Endothelial cell of umbilical vein (primary cell): ENCODE results near the gene PMFBP1. TPM values are rescaled to one million over a fixed set of nuclear protein-coding genes. Genes with fewer than 3 reads are reported as not detected.

Source experiments
- BruUV-seq: library from RNA; stranded (reverse); fragments of 400-500 nt; replicated peaks from 2 replicates; lab custom pipeline; 2021; lab: Mats Ljungman, UMichigan
- CTCF ChIA-PET: fragments of 300-600, 350-600 bp; sonication (Branson Sonifier 250); formaldehyde crosslinking; loops from one replicate; lab custom pipeline; 2021; ENCODE audit warnings: antibody characterized with exemption, inconsistent platforms; lab: Charles Lee
- POLR2A ChIA-PET: fragments of 300-600, 350-600 bp; sonication (Branson Sonifier 250); formaldehyde crosslinking; loops from one replicate; lab custom pipeline; 2021; ENCODE audit warnings: antibody characterized with exemption, inconsistent platforms; lab: Charles Lee
- DNase-seq: peaks from one replicate; pipeline ENCODE4 v3.0.0-alpha.2; 2011; ENCODE audit warnings: low read depth, low spot score
- FAIRE-seq: peaks from 2 replicates; lab custom pipeline; 2011; peaks lifted over from hg19 to GRCh38; lab: Jason Lieb, UNC
- H2AFZ ChIP-seq: 2 replicates; pipeline ENCODE4 v1.6.0; 2012; ENCODE audit warnings: low read depth, low read length, control low read depth, inconsistent platforms
- H3K27ac ChIP-seq: 2 replicates; pipeline ENCODE4 v1.5.1; 2011; ENCODE audit warnings: low read depth, mild to moderate bottlenecking, control low read depth, low read length, moderate library complexity; ENCODE audit not compliant: insufficient read depth
- H3K27me3 ChIP-seq, 2 experiments: 2 replicates each; pipeline versions ENCODE4 v1.6.0 to v1.6.1; 2011; ENCODE audit warnings: low read length in 2 of 2, mixed read lengths in 1 of 2; ENCODE audit not compliant: control insufficient read depth in 2 of 2, insufficient read depth in 2 of 2
- H3K36me3 ChIP-seq, 2 experiments: 2 replicates in 1 of 2; 3 replicates in 1 of 2; pipeline ENCODE4 v1.5.1; 2011; ENCODE audit warnings: low read length in 2 of 2, mild to moderate bottlenecking in 1 of 2, moderate library complexity in 1 of 2; ENCODE audit not compliant: control insufficient read depth in 2 of 2, insufficient read depth in 2 of 2; ENCODE audit errors: extremely low read depth in 1 of 2
- H3K4me1 ChIP-seq: 3 replicates; pipeline ENCODE4 v1.5.1; 2011; ENCODE audit warnings: mild to moderate bottlenecking, low read length; ENCODE audit not compliant: control insufficient read depth, insufficient read depth; ENCODE audit errors: extremely low read depth
- H3K4me2 ChIP-seq: 2 replicates; pipeline ENCODE4 v1.6.1; 2011; ENCODE audit warnings: low read length, control low read depth, mixed read lengths; ENCODE audit not compliant: insufficient read depth
- H3K4me3 ChIP-seq, 3 experiments: fragments of 200-600 bp in 1 of 3; sonication (generic), shearing (Covaris generic) in 1 of 3; replicated peaks in 1 of 3; 2 replicates each; pipeline ENCODE4 v1.5.1; 2011 to 2016; ENCODE audit warnings: control low read depth in 3 of 3, low read length in 3 of 3, mild to moderate bottlenecking in 2 of 3, inconsistent platforms in 1 of 3, low read depth in 1 of 3, moderate library complexity in 1 of 3; ENCODE audit not compliant: insufficient read depth in 1 of 3
- H3K79me2 ChIP-seq: 2 replicates; pipeline ENCODE4 v1.6.0; 2012; ENCODE audit warnings: low read length, inconsistent platforms; ENCODE audit not compliant: control insufficient read depth, insufficient read depth
- H3K9ac ChIP-seq: replicated peaks from 2 replicates; pipeline ENCODE3; 2011; ENCODE audit warnings: low read length, control low read depth; ENCODE audit not compliant: insufficient read depth; ENCODE audit errors: extremely low read depth
- H3K9me1 ChIP-seq: replicated peaks from 3 replicates; pipeline ENCODE4 v1.6.0; 2011; ENCODE audit warnings: mild to moderate bottlenecking, low read length; ENCODE audit not compliant: control insufficient read depth, insufficient read depth; ENCODE audit errors: extremely low read depth
- H3K9me3 ChIP-seq: replicated peaks from 2 replicates; pipeline ENCODE4 v1.5.1; 2012; ENCODE audit warnings: low read length, inconsistent platforms; ENCODE audit not compliant: control insufficient read depth, insufficient read depth
- H4K20me1 ChIP-seq: replicated peaks from 2 replicates; pipeline ENCODE3; 2011; ENCODE audit warnings: mild to moderate bottlenecking, low read length; ENCODE audit not compliant: control insufficient read depth, insufficient read depth; ENCODE audit errors: extremely low read depth
- CTCF ChIP-seq, 2 donors: IDR thresholded peaks; 1 replicate in 1 of 2; 2 replicates in 1 of 2; pipeline ENCODE4 v1.5.1; 2011; ENCODE audit warnings: low read length in 2 of 2, mild to moderate bottlenecking in 2 of 2, moderate library complexity in 2 of 2, control low read depth in 1 of 2, inconsistent platforms in 1 of 2, low read depth in 1 of 2; ENCODE audit not compliant: insufficient read depth in 1 of 2; ENCODE audit errors: extremely low read depth in 1 of 2
- EZH2 ChIP-seq: IDR thresholded peaks from 2 replicates; pipeline ENCODE4 v1.6.1; 2012; ENCODE audit warnings: borderline replicate concordance, low read depth, mild to moderate bottlenecking, moderate library complexity, low read length, inconsistent platforms; ENCODE audit not compliant: severe bottlenecking
- FOS ChIP-seq: IDR thresholded peaks from 2 replicates; pipeline ENCODE4 v1.6.1; 2011; ENCODE audit warnings: mild to moderate bottlenecking, low read length, moderate library complexity, borderline replicate concordance; ENCODE audit not compliant: insufficient read depth
- GATA2 ChIP-seq: IDR thresholded peaks from 2 replicates; pipeline ENCODE4 v1.7.0; 2011; ENCODE audit warnings: low read depth, mild to moderate bottlenecking, moderate library complexity, mixed read lengths, low read length; ENCODE audit not compliant: insufficient read length, insufficient read depth
- JUN ChIP-seq: IDR thresholded peaks from 2 replicates; pipeline ENCODE4 v1.6.1; 2011; ENCODE audit warnings: borderline replicate concordance, low read depth; ENCODE audit not compliant: insufficient read length, insufficient read depth
- MAX ChIP-seq: IDR thresholded peaks from 2 replicates; pipeline ENCODE4 v1.6.1; 2011; ENCODE audit not compliant: insufficient read depth, insufficient read length
- MYC ChIP-seq: IDR thresholded peaks from one replicate; pipeline ENCODE4 v1.6.1; 2011; ENCODE audit warnings: mild to moderate bottlenecking, low read depth, low read length
- POLR2A ChIP-seq: IDR thresholded peaks from 2 replicates; pipeline ENCODE4 v1.6.1; 2012; ENCODE audit warnings: low read depth, mild to moderate bottlenecking, control low read depth, low read length
- POLR2AphosphoS5 ChIP-seq: IDR thresholded peaks from 2 replicates; pipeline ENCODE4 v1.6.1; 2012; ENCODE audit warnings: low read depth, mild to moderate bottlenecking, control low read depth, low read length, moderate library complexity; ENCODE audit not compliant: insufficient read depth
- dilution Hi-C: fragments of 300-500 bp; cut with MboI; formaldehyde crosslinking; loops from one replicate; pipeline ENCODE4 v1.15.0; 2019; ENCODE audit warnings: low sequenced_read_pairs; ENCODE audit not compliant: extremely low pct_ligation_motif_present
- intact Hi-C: fragments of 100-400 bp; cut with micrococcal nuclease; formaldehyde crosslinking; loops from one replicate; pipeline ENCODE4 v1.10.0; 2022
- polyA plus RNA-seq, 4 experiments: library from polyadenylated mRNA; depleted of rRNA in 3 of 4; stranded (reverse) in 3 of 4; unstranded in 1 of 4; fragments of >200 nt; gene quantifications; 2 replicates each; pipeline versions ENCODE4 v1.2.1 to v1.2.3, GENCODE V29; 2011 to 2012; ENCODE audit warnings: missing spikeins in 1 of 4
- total RNA-seq: library from RNA; stranded (reverse); gene quantifications from 2 replicates; pipeline ENCODE4 v1.2.3, GENCODE V29; 2021

The PMFBP1 gene
- total and polyA plus RNA-seq, 2 donors (not counting 3 experiments of a cell fraction or from before 2014, with no cell fraction given): 0.12 to 0.42 TPM

GRCh38 chr16:72126429-72126765, 45.6 kb downstream of the PMFBP1 start:
- H3K4me1 ChIP-seq: peaks cover 3% of the 10 kb centered on the region
- no peak for FAIRE-seq
- no peak overlapping the region for H3K9ac ChIP-seq
- H3K36me3 ChIP-seq: no peaks in the 10 kb centered on the region
- BruUV-seq: no TSS peak
- H3K4me2 ChIP-seq: no peak overlapping the region
- no peaks in the 10 kb centered on the region for H4K20me1 ChIP-seq
- H3K79me2 ChIP-seq: no peaks in the 10 kb centered on the region
- H3K9me3 ChIP-seq: no peaks in the 10 kb centered on the region
- H3K27me3 ChIP-seq: peaks cover 0 to 3% of the 10 kb centered on the region in 2 experiments
- H3K27ac ChIP-seq: no peak overlapping the region
- no peak for DNase-seq
- POLR2A ChIA-PET: no interaction called here
- dilution Hi-C loops: loop anchor here (25.0 kb wide), 1 partner anchor 336 kb away; no protein-coding TSS in a partner anchor
- H3K9me1 ChIP-seq: no peaks in the 10 kb centered on the region
- no peak for TF ChIP-seq GATA2
- CTCF ChIA-PET: interaction anchor here (2.4 kb wide), 1 partner anchor 24 kb away, joined by 8 read pairs; no protein-coding TSS in a partner anchor
- intact Hi-C loops: loop anchor here (10.0 kb wide), 1 partner anchor 1908 kb away; no protein-coding TSS in a partner anchor
- H3K4me3 ChIP-seq: no peak overlapping the region
- H2AFZ ChIP-seq: no peak overlapping the region

GRCh38 chr16:72125635-72126428, 46.1 kb downstream of the PMFBP1 start:
- Histone ChIP-seq H3K9ac (no peak overlapping the region), H3K4me1 (peaks cover 3% of the 10 kb centered on the region), H2AFZ (no peak overlapping the region), H3K36me3 (no peaks in the 10 kb centered on the region), H3K79me2 (no peaks in the 10 kb centered on the region), H3K27me3 (peaks cover 0 to 2% of the 10 kb centered on the region in 2 experiments), H3K9me1 (no peaks in the 10 kb centered on the region), H3K27ac (no peak overlapping the region), H3K4me3 (no peak overlapping the region), H4K20me1 (no peaks in the 10 kb centered on the region), H3K4me2 (no peak overlapping the region), H3K9me3 (no peaks in the 10 kb centered on the region)
- BruUV-seq: no TSS peak
- dilution Hi-C loops: loop anchor here (25.0 kb wide), 1 partner anchor 336 kb away; no protein-coding TSS in a partner anchor
- POLR2A ChIA-PET: no interaction called here
- DNase-seq (no peak), FAIRE-seq (no peak)
- CTCF ChIA-PET: interaction anchor here (0.6 to 3.1 kb wide), 24 partner anchors 8 to 1982 kb away, joined by 3 to 49 read pairs (median 5); partner anchors contain the start of genes DHX38 and TXNL4B
- TF ChIP-seq POLR2AphosphoS5 (no peak), MAX (no peak), JUN (no peak), CTCF (IDR thresholded peaks at IDR 0.05; ENCODE audit: extremely low read depth in 1 of 2, insufficient read depth in 1 of 2, low read depth in 1 of 2, low read length in 2 of 2) (no peak), FOS (no peak), POLR2A (no peak), MYC (no peak), EZH2 (no peak), GATA2 (no peak)
- intact Hi-C loops: loop anchor here (1.0 to 10.0 kb wide), 6 partner anchors 77 to 1909 kb away; no protein-coding TSS in a partner anchor
